GM12878 (cell line): ENCODE results near the gene SIT1. TPM values are rescaled to one million over a fixed set of nuclear protein-coding genes. Genes with fewer than 3 reads are reported as not detected.

ENCODE experiments used
- ATAC-seq: fragments of 200-7000 bp; cut with Tn5 transposase; 3 replicates; pipeline ENCODE4 v1.9.1; 2020; ENCODE audit warnings: mild to moderate bottlenecking, moderate library complexity
- BruUV-seq: library from RNA; stranded (reverse); fragments of 400-500 nt; replicated peaks from 2 replicates; lab custom pipeline; 2021; lab: Mats Ljungman, UMichigan
- CTCF ChIA-PET: fragments of 300-600 bp; sonication (Branson Sonifier 250); formaldehyde crosslinking; extraction: SDS; loops from one replicate; lab custom pipeline; 2021; ENCODE audit warnings: inconsistent platforms; lab: Yijun Ruan, JAX
- POLR2A ChIA-PET: fragments of 350-600 bp; formaldehyde crosslinking; extraction: SDS; loops from one replicate; lab custom pipeline; 2021; ENCODE audit warnings: inconsistent platforms; lab: Charles Lee
- RAD21 ChIA-PET: fragments of 300-600 bp; sonication (Branson Sonifier 250); formaldehyde crosslinking; loops from one replicate; lab custom pipeline; 2023; ENCODE audit warnings: antibody characterized with exemption; ENCODE audit not compliant: unreplicated experiment; lab: Charles Lee
- SMC1A ChIA-PET: fragments of 300-600 bp; sonication (Branson Sonifier 250); formaldehyde crosslinking; loops from one replicate; lab custom pipeline; 2023; ENCODE audit not compliant: unreplicated experiment, uncharacterized antibody; lab: Charles Lee
- DNase-seq: peaks from one replicate; pipeline ENCODE4 v3.0.0-alpha.2; 2011; ENCODE audit warnings: low read depth, low spot score
- FAIRE-seq: peaks from 3 replicates; lab custom pipeline; 2011; peaks lifted over from hg19 to GRCh38; lab: Jason Lieb, UNC
- H2AFZ ChIP-seq: 2 replicates; pipeline ENCODE4 v1.6.0; 2011; ENCODE audit warnings: low read depth, low read length, control low read depth; ENCODE audit not compliant: control insufficient read depth
- H3K27ac ChIP-seq: 2 replicates; pipeline ENCODE4 v1.5.1; 2011; ENCODE audit warnings: control low read depth; ENCODE audit not compliant: control insufficient read depth, insufficient read depth
- H3K27me3 ChIP-seq, 2 experiments: replicated peaks in 1 of 2; 2 replicates each; pipeline versions ENCODE4 v1.6.0 to v1.6.1; 2011; ENCODE audit warnings: low read length in 1 of 2; ENCODE audit not compliant: control insufficient read depth in 2 of 2, insufficient read depth in 2 of 2
- H3K36me3 ChIP-seq, 2 experiments: 2 replicates each; pipeline ENCODE4 v1.5.1; 2011; ENCODE audit warnings: low read length in 1 of 2; ENCODE audit not compliant: control insufficient read depth in 2 of 2, insufficient read depth in 2 of 2
- H3K4me1 ChIP-seq: 2 replicates; pipeline ENCODE4 v1.6.1; 2011; ENCODE audit warnings: mild to moderate bottlenecking, low read length, moderate library complexity, mixed read lengths; ENCODE audit not compliant: control insufficient read depth, insufficient read depth
- H3K4me2 ChIP-seq: 2 replicates; pipeline ENCODE4 v1.6.0; 2011; ENCODE audit warnings: control low read depth; ENCODE audit not compliant: control insufficient read depth, insufficient read depth
- H3K4me3 ChIP-seq: fragments of 200-600 bp; sonication (generic); 2 replicates; pipeline ENCODE4 v1.5.1; 2016
- H3K79me2 ChIP-seq: 2 replicates; pipeline ENCODE4 v1.6.0; 2011; ENCODE audit warnings: low read length; ENCODE audit not compliant: control insufficient read depth, insufficient read depth
- H3K9ac ChIP-seq: 2 replicates; pipeline ENCODE4 v1.8.0; 2011; ENCODE audit warnings: low read length, control low read depth, mixed read lengths; ENCODE audit not compliant: control insufficient read depth, insufficient read depth
- H3K9me3 ChIP-seq: replicated peaks from 3 replicates; pipeline ENCODE4 v1.5.1; 2011; ENCODE audit warnings: mild to moderate bottlenecking, low read length; ENCODE audit not compliant: control insufficient read depth, insufficient read depth
- H4K20me1 ChIP-seq: 2 replicates; pipeline ENCODE4 v1.6.0; 2011; ENCODE audit not compliant: control insufficient read depth, insufficient read depth
- CREB1 ChIP-seq: IDR thresholded peaks from 2 replicates; pipeline ENCODE4 v1.6.1; 2012; ENCODE audit warnings: low read depth, mild to moderate bottlenecking, inconsistent platforms
- ETV6 ChIP-seq, 2 experiments: fragments of 450-650 bp in 1 of 2; IDR thresholded peaks in 1 of 2; conservative IDR thresholded peaks in 1 of 2; 2 replicates each; pipeline ENCODE4 v1.6.1; 2014; ENCODE audit warnings: antibody characterized with exemption in 1 of 2, borderline replicate concordance in 1 of 2, low read depth in 1 of 2, mild to moderate bottlenecking in 1 of 2, moderate library complexity in 1 of 2
- HDAC2 ChIP-seq: fragments of 200-600 bp; sonication (generic); IDR thresholded peaks from 2 replicates; pipeline ENCODE4 v1.6.1; 2017
- NR2F1 ChIP-seq: fragments of 450-650 bp; conservative IDR thresholded peaks from 2 replicates; pipeline ENCODE4 v1.6.1; 2017; ENCODE audit warnings: mild to moderate bottlenecking
- POU2F2 ChIP-seq: IDR thresholded peaks from 3 replicates; pipeline ENCODE4 v1.6.1; 2011; ENCODE audit warnings: low read depth, mild to moderate bottlenecking, low read length, borderline replicate concordance
- TBL1XR1 ChIP-seq: IDR thresholded peaks from 2 replicates; pipeline ENCODE4 v1.6.1; 2012; ENCODE audit warnings: low read depth, low read length, improper control_type of control experiment
- WGBS: methylation state at CpG from one replicate; pipeline ENCODE4 v1.1.6; 2016; ENCODE audit warnings: low lambda C conversion rate; ENCODE audit not compliant: insufficient replicate concordance, insufficient coverage; ENCODE audit errors: missing lambda C conversion rate; 5-methylcytosine and 5-hydroxymethylcytosine counted together
- in situ Hi-C: fragments of 300-500 bp; cut with MboI; formaldehyde crosslinking; loops from 9 replicates; pipeline ENCODE4 v1.14.3; 2018; ENCODE audit warnings: mixed read lengths
- intact Hi-C: fragments of 100-400 bp; cut with micrococcal nuclease; formaldehyde crosslinking; loops from one replicate; pipeline ENCODE4 v1.14.2; 2022; ENCODE audit not compliant: unreplicated experiment
- polyA plus RNA-seq, 11 experiments: library from polyadenylated mRNA; depleted of rRNA in 4 of 11; unstranded in 6 of 11; stranded (reverse) in 5 of 11; fragments of >200 nt; fragmentation: Nextera tagmentation in 4 of 11; fragmentation: Illumina TruSeq in 1 of 11; extraction: Ambion mirVana in 4 of 11; extraction: Trizol in 1 of 11; gene quantifications; 1 replicate in 1 of 11; 2 replicates in 10 of 11; pipeline versions ENCODE4 v1.2.1 to v1.2.3, GENCODE V29; 2011 to 2016; ENCODE audit warnings: inconsistent platforms in 2 of 11, missing spikeins in 2 of 11, low read depth in 1 of 11
- total RNA-seq, 4 experiments: library from RNA; depleted of rRNA in 3 of 4; stranded (reverse); fragments of >200 nt in 3 of 4; fragmentation: Illumina TruSeq in 1 of 4; extraction: Trizol in 1 of 4; gene quantifications; 2 replicates each; pipeline versions ENCODE4 v1.2.1 to v1.2.3, GENCODE V29; 2013 to 2021
- TF ChIP-seq, protein P1 (sequence below): fragments of 450-650 bp; formaldehyde crosslinking; IDR thresholded peaks from 2 replicates; pipeline ENCODE4 v1.4.0; 2020; ENCODE audit warnings: mild to moderate bottlenecking, moderate library complexity
- TF ChIP-seq, protein P2 (sequence below): fragments of 450-650 bp; IDR thresholded peaks from 2 replicates; pipeline ENCODE4 v1.6.1; 2017; ENCODE audit warnings: mild to moderate bottlenecking, moderate library complexity
- TF ChIP-seq, protein P3 (sequence below): fragments of 450-650 bp; IDR thresholded peaks from 2 replicates; pipeline ENCODE4 v1.6.1; 2017; ENCODE audit warnings: mild to moderate bottlenecking, low read depth, inconsistent platforms; ENCODE audit not compliant: poor library complexity, severe bottlenecking
- TF ChIP-seq, protein P4 (sequence below): IDR thresholded peaks from 2 replicates; pipeline ENCODE4 v1.6.1; 2011; ENCODE audit warnings: low read depth, low read length, improper control_type of control experiment, borderline replicate concordance

The SIT1 gene
- total and polyA plus RNA-seq, 10 of the 15 experiments (the other 5 are each of a cell fraction or from before 2014, with no cell fraction given), result 0.97 to 137 (median 59.7) TPM

DNA sequence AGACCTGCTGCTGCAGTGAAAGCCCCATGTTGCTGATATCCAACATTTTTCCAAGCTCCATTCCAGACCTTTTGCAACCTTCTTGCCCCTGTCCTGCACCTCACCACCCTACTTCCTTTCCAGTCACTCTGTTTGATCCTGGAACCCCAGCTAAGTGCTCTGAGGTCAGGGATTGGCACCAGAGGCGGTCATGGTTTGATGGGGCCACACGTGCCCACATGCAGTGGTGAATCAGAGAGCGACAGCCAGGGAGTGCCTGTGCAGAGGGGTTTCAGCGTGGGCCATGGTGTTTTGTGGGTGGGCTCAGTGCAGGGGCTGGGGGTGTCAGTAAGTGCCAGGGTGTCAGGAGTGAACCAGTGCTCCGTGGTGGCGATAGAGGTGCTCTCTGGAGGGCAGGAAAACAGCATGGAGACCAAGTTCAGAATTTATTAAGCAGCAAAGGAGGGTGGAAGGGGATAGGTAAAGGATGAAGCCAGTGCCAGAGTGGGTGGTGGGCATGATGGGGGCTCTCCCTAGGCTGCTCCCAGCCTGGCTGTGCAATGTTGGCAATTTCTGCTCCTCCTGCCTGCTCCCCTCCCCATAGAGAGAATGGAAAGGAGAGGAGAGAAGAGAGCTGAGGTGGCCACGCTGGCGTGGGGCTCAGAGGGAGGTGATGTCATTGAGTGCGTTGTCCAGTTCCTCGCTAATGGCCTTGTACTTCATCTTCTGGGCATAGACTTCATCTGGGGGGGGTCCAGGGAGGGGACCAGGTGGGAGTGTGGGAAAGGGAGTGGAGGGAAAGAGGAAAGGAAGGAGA is 32.0 kb upstream of the SIT1 start:
- Histone ChIP-seq H3K4me1 (peaks cover 8% of the 10 kb centered on the region), H3K4me3 (no peak overlapping the region), H3K9me3 (no peaks in the 10 kb centered on the region), H3K27me3 (no peaks in the 10 kb centered on the region; a peak in 1 of 4 replicates), H4K20me1 (no peaks in the 10 kb centered on the region), H3K79me2 (no peaks in the 10 kb centered on the region), H2AFZ (no peak overlapping the region), H3K9ac (no peak overlapping the region), H3K4me2 (no peak overlapping the region), H3K36me3 (no peaks in the 10 kb centered on the region), H3K27ac (no peak overlapping the region)
- RAD21 ChIA-PET, result interaction anchor here (1.0 to 1.3 kb wide), 2 partner anchors 14 to 24 kb away, joined by 3 read pairs; no protein-coding TSS in a partner anchor
- CTCF ChIA-PET, result interaction anchor here (0.8 to 5.0 kb wide), 3 partner anchors 8 to 66 kb away, joined by 3 to 39 read pairs (median 4); no protein-coding TSS in a partner anchor
- POLR2A ChIA-PET, result interaction anchor here (0.6 to 2.7 kb wide), 3 partner anchors 12 to 83 kb away, joined by 3 to 8 read pairs (median 3); no protein-coding TSS in a partner anchor
- no peak for DNase-seq
- SMC1A ChIA-PET, result interaction anchor here (0.9 to 1.1 kb wide), 3 partner anchors 9 to 45 kb away, joined by 3 to 4 read pairs (median 4); no protein-coding TSS in a partner anchor
- no peak for ATAC-seq
- 62% methylated on average over 10 of the region's 10 CpGs for WGBS
- no TSS peak for BruUV-seq
- intact Hi-C loops, result no loop called here
- no peak for FAIRE-seq
- in situ Hi-C loops, result no loop called here
- TF ChIP-seq POU2F2, result no peak
- TF ChIP-seq HDAC2, result no peak
- TF ChIP-seq, protein P1, sequence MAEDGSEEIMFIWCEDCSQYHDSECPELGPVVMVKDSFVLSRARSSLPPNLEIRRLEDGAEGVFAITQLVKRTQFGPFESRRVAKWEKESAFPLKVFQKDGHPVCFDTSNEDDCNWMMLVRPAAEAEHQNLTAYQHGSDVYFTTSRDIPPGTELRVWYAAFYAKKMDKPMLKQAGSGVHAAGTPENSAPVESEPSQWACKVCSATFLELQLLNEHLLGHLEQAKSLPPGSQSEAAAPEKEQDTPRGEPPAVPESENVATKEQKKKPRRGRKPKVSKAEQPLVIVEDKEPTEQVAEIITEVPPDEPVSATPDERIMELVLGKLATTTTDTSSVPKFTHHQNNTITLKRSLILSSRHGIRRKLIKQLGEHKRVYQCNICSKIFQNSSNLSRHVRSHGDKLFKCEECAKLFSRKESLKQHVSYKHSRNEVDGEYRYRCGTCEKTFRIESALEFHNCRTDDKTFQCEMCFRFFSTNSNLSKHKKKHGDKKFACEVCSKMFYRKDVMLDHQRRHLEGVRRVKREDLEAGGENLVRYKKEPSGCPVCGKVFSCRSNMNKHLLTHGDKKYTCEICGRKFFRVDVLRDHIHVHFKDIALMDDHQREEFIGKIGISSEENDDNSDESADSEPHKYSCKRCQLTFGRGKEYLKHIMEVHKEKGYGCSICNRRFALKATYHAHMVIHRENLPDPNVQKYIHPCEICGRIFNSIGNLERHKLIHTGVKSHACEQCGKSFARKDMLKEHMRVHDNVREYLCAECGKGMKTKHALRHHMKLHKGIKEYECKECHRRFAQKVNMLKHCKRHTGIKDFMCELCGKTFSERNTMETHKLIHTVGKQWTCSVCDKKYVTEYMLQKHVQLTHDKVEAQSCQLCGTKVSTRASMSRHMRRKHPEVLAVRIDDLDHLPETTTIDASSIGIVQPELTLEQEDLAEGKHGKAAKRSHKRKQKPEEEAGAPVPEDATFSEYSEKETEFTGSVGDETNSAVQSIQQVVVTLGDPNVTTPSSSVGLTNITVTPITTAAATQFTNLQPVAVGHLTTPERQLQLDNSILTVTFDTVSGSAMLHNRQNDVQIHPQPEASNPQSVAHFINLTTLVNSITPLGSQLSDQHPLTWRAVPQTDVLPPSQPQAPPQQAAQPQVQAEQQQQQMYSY, result no peak
- no peak for TF ChIP-seq ETV6 (conservative IDR thresholded peaks at IDR 0.05 in 1 of 2, IDR thresholded peaks at IDR 0.05 in 1 of 2; ENCODE audit: borderline replicate concordance in 1 of 2, low read depth in 1 of 2)
- TF ChIP-seq, protein P2, sequence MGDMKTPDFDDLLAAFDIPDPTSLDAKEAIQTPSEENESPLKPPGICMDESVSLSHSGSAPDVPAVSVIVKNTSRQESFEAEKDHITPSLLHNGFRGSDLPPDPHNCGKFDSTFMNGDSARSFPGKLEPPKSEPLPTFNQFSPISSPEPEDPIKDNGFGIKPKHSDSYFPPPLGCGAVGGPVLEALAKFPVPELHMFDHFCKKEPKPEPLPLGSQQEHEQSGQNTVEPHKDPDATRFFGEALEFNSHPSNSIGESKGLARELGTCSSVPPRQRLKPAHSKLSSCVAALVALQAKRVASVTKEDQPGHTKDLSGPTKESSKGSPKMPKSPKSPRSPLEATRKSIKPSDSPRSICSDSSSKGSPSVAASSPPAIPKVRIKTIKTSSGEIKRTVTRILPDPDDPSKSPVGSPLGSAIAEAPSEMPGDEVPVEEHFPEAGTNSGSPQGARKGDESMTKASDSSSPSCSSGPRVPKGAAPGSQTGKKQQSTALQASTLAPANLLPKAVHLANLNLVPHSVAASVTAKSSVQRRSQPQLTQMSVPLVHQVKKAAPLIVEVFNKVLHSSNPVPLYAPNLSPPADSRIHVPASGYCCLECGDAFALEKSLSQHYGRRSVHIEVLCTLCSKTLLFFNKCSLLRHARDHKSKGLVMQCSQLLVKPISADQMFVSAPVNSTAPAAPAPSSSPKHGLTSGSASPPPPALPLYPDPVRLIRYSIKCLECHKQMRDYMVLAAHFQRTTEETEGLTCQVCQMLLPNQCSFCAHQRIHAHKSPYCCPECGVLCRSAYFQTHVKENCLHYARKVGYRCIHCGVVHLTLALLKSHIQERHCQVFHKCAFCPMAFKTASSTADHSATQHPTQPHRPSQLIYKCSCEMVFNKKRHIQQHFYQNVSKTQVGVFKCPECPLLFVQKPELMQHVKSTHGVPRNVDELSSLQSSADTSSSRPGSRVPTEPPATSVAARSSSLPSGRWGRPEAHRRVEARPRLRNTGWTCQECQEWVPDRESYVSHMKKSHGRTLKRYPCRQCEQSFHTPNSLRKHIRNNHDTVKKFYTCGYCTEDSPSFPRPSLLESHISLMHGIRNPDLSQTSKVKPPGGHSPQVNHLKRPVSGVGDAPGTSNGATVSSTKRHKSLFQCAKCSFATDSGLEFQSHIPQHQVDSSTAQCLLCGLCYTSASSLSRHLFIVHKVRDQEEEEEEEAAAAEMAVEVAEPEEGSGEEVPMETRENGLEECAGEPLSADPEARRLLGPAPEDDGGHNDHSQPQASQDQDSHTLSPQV, result no peak
- TF ChIP-seq NR2F1, result no peak
- TF ChIP-seq, protein P3, sequence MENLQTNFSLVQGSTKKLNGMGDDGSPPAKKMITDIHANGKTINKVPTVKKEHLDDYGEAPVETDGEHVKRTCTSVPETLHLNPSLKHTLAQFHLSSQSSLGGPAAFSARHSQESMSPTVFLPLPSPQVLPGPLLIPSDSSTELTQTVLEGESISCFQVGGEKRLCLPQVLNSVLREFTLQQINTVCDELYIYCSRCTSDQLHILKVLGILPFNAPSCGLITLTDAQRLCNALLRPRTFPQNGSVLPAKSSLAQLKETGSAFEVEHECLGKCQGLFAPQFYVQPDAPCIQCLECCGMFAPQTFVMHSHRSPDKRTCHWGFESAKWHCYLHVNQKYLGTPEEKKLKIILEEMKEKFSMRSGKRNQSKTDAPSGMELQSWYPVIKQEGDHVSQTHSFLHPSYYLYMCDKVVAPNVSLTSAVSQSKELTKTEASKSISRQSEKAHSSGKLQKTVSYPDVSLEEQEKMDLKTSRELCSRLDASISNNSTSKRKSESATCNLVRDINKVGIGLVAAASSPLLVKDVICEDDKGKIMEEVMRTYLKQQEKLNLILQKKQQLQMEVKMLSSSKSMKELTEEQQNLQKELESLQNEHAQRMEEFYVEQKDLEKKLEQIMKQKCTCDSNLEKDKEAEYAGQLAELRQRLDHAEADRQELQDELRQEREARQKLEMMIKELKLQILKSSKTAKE, result no peak
- TF ChIP-seq, protein P4, sequence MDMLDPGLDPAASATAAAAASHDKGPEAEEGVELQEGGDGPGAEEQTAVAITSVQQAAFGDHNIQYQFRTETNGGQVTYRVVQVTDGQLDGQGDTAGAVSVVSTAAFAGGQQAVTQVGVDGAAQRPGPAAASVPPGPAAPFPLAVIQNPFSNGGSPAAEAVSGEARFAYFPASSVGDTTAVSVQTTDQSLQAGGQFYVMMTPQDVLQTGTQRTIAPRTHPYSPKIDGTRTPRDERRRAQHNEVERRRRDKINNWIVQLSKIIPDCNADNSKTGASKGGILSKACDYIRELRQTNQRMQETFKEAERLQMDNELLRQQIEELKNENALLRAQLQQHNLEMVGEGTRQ, result no peak
- TF ChIP-seq TBL1XR1, result no peak
- no peak for TF ChIP-seq CREB1
